NCI-H1694 treated with DMSO at 0.1 percent for 48 hours (cell line): ENCODE results near the gene GPR82.
"Not testable (repeated sequence)": the region's sequence is repeated elsewhere in the genome, so short reads cannot be mapped to it uniquely, and the experiment has no call there.

Experiments used
- DNase-seq: peaks from one replicate; lab custom pipeline; 2025; lab: John Stamatoyannopoulos, UW

Gene GPR82

GRCh38 chrX:41723826-41724225 is at the start of gene GPR82:
Gene GPR82, plus strand, starts transcription at chrX:41724181. Its CDS starts 2,846 bp downstream, at chrX:41727027.
- no peak for DNase-seq

- not testable (repeated sequence) for DNase-seq
These were observed 47.6 kb upstream of the GPR82 start for GRCh38 chrX:41676361-41676760.

GRCh38 chrX:41677183-41678060 is 46.6 kb upstream of the GPR82 start:
- no peak for DNase-seq

DNA sequence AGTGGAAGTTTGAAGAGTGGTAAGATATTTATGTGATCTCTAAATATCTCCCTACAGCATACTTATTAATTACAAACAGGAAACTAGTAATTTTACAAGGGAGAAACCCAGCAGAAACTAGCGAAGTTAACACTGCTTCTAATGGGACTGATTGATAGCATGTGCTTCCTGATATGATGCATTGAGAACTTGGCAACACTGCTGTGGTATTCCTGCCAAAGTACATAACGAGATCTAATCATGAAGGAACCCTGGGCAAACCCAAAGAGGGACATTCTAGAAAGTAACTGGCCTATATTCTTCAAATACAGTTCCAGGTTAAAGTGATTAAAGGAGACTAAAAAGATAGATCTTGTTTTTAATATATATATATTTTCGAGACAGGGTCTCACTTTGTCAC is 39.8 kb upstream of the GPR82 start:
- DNase-seq = no peak

DNA sequence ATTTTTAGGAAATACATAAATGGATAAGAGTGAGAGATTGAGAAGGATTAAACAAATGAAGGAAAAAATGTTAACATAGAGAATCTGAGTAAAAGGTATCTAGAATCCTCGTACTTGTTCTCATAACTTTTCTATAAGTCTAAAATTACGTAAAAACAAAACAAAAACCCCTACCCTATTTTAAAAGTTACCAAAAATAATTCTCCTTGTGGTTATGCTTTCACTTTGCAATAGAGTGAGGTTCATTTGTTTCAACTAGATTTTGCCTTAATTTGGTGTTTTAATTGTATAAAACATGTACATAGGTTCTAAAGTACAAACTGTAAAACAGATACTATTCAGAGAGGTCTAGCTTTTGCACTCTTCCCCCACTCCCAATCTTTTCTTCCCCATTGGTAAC is 39.0 kb upstream of the GPR82 start:
- DNase-seq = no peak

- no peak for DNase-seq
These were observed 37.2 kb upstream of the GPR82 start for GRCh38 chrX:41686788-41687187.

- no peak for DNase-seq
These were observed 35.8 kb upstream of the GPR82 start for GRCh38 chrX:41688156-41688555.

- DNase-seq = no peak
These were observed 35.1 kb upstream of the GPR82 start, which contains the start of gene GPR34 for GRCh38 chrX:41688835-41689234. Gene GPR34, plus strand, starts transcription at chrX:41688973. Its CDS starts 6,661 bp downstream, at chrX:41695634.

DNA sequence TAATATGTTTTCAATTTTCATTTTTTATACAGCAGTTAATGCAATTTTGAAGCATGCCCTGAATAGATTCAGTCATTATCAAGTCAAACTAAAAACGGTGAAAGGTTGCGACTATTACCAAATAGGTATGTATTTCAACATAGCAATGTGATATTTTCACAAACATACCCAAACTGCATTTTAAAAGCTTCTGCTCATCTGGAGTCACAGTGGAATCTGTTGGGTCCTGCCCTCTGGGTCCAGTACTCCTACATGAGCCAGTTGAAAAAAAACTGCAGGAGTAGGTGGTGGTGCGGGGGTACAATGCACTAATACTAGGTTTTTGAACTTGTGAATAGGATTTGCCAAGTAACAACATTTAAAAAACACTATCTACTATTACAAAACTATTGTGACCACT is 34.3 kb upstream of the GPR82 start:
- DNase-seq = no peak

GRCh38 chrX:41692162-41692749 is 31.7 kb upstream of the GPR82 start:
- no peak for DNase-seq

GRCh38 chrX:41693024-41693423 is 31.0 kb upstream of the GPR82 start:
- no peak for DNase-seq

GRCh38 chrX:41695426-41695825 is 28.6 kb upstream of the GPR82 start:
- no peak for DNase-seq

DNA sequence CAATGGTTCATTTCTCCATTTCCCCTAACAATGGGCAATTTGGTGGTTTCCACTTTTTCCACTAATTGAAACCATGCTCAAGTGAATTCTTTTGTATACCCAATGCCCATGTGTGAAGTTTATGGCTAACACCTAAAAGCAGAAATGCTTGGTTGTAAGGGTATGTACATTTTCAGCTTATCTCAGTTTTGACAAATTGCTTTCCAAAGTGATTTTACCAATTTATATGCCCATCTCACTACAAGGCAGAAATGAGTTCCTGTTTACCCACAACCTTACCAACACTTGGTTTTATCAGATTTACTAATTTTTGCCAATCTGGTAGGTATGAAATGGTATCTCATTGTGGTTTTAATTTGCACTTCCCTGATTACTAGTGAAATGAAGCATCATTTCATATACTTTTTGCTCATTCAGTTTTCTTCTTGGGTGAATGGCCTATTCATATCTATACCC is 20.4 kb upstream of the GPR82 start:
- DNase-seq = no peak

GRCh38 chrX:41705042-41705441 is 18.9 kb upstream of the GPR82 start:
- DNase-seq = no peak

GRCh38 chrX:41705680-41706374 is 18.2 kb upstream of the GPR82 start:
- no peak for DNase-seq

DNA sequence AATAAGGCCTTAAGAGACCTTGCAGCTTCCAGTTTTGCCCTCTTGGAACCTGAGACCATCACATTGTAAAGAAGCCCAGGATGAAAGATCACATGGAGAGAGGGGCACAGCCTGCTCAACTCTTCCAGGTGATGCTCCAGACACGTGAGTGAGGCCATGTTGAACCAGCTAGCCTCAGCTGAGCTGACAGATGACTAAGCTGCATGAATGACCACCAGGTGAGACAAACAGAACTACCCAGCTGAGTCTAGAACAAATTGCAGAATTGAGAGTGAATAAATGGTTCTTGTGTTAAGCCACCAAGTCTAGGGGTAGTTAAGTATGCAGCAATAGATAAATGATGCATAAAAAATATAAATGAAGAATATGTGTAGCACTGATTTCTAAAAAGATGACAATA is 16.8 kb upstream of the GPR82 start:
- no peak for DNase-seq

DNA sequence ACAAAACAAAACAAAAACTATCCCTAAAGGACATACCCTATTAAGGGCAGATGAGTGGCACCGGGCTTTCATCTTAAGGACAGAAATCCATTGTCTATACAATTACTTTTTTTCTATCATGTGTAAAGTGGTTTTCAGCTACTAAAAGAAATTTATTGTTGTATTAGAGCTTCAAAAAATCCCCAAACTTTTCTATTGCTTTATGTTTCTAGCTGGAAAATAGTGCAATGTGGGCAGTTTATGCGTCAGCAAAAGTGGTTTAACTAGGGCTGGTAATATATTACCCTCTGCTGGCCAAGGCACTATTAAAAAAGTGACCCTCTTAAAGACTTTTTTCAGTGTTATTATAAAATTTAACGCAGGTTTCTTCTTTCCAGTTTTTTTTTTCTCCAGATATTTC is 15.5 kb upstream of the GPR82 start:
- DNase-seq = no peak

- no peak for DNase-seq
These were observed 12.8 kb upstream of the GPR82 start for GRCh38 chrX:41711021-41711667.

DNA sequence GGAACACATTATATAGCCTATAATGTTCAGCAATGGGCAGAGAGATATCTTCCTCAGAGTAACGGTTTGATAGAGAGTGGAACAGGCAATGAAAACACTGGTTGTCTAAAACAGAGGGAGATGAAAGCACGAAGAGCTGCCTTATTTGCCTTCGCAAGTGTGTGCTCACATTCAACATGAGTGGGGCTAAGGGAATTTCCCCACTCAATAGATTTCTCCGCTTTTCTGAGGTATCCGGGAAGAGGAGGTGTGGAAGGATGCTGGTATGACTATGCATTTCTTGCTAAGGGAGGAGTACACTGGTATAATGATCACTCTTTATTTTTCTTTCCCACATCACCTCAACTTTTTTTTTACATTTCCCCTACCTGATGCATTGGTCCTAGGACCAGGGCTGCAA is 7.8 kb upstream of the GPR82 start:
- no peak for DNase-seq

GRCh38 chrX:41716767-41717473 is 7.1 kb upstream of the GPR82 start:
- DNase-seq = no peak

GRCh38 chrX:41718481-41719235 is 5.3 kb upstream of the GPR82 start:
- DNase-seq = no peak
